Measurements from ENCODE around the gene LRRC45.

The LRRC45 gene

GRCh38 chr17:81990836-81991683, 32.0 kb upstream of the LRRC45 start:
- no peaks in the 10 kb centered on the region for H4K20me1 ChIP-seq (ENCODE audit: low read depth, low read length)
- no peak overlapping the region for H3K27ac ChIP-seq (ENCODE audit: low read depth, low read length)
- H2AFZ ChIP-seq (ENCODE audit: low read depth, low read length, severe bottlenecking) = no peak overlapping the region
- no peak overlapping the region for H3K9ac ChIP-seq (ENCODE audit: low read length)
- no peaks in the 10 kb centered on the region for H3K36me3 ChIP-seq (ENCODE audit: low read length)
- H3K9me3 ChIP-seq (ENCODE audit: insufficient read depth, low read length) = no peaks in the 10 kb centered on the region
- H3K4me2 ChIP-seq (ENCODE audit: low read depth, low read length, poor library complexity, severe bottlenecking) = no peak overlapping the region
- H3F3A ChIP-seq (ENCODE audit: insufficient read depth) = no peaks in the 10 kb centered on the region
- no peaks in the 10 kb centered on the region for H3K9me2 ChIP-seq (replicated peaks; ENCODE audit: insufficient read depth, low read length)
- no peak overlapping the region for H3K4me3 ChIP-seq (ENCODE audit: insufficient read depth, low read length, poor library complexity, severe bottlenecking)
- TF ChIP-seq EZH2phosphoT487 (conservative IDR thresholded peaks at IDR 0.05; ENCODE audit: low read length) (no peak), CTCF (IDR thresholded peaks at IDR 0.05; ENCODE audit: insufficient read depth, low read length, poor library complexity, severe bottlenecking) (no peak)
- H3K79me2 ChIP-seq (ENCODE audit: insufficient read depth, low read length) = peaks cover 6% of the 10 kb centered on the region; the same call in 1 of the 2 replicates
- H3K27me3 ChIP-seq (ENCODE audit: low read length) = no peaks in the 10 kb centered on the region

GRCh38 chr17:81991684-81992305, 31.3 kb upstream of the LRRC45 start:
- H3K9ac ChIP-seq (ENCODE audit: low read length) = no peak overlapping the region
- no peak overlapping the region for H3K27ac ChIP-seq (ENCODE audit: low read depth, low read length)
- H3K4me2 ChIP-seq (ENCODE audit: low read depth, low read length, poor library complexity, severe bottlenecking) = no peak overlapping the region
- H4K20me1 ChIP-seq (ENCODE audit: low read depth, low read length) = no peaks in the 10 kb centered on the region
- H3K36me3 ChIP-seq (ENCODE audit: low read length) = no peaks in the 10 kb centered on the region
- H3K27me3 ChIP-seq (ENCODE audit: low read length) = no peaks in the 10 kb centered on the region
- no peak overlapping the region for H2AFZ ChIP-seq (ENCODE audit: low read depth, low read length, severe bottlenecking)
- H3K4me3 ChIP-seq (ENCODE audit: insufficient read depth, low read length, poor library complexity, severe bottlenecking) = no peak overlapping the region
- TF ChIP-seq CTCF (IDR thresholded peaks at IDR 0.05; ENCODE audit: insufficient read depth, low read length, poor library complexity, severe bottlenecking) = no peak
- TF ChIP-seq EZH2phosphoT487 (conservative IDR thresholded peaks at IDR 0.05; ENCODE audit: low read length) = no peak
- H3F3A ChIP-seq (ENCODE audit: insufficient read depth) = no peaks in the 10 kb centered on the region
- H3K9me2 ChIP-seq (replicated peaks; ENCODE audit: insufficient read depth, low read length) = no peaks in the 10 kb centered on the region
- H3K79me2 ChIP-seq (ENCODE audit: insufficient read depth, low read length) = peaks cover 6% of the 10 kb centered on the region; the same call in 1 of the 2 replicates
- H3K9me3 ChIP-seq (ENCODE audit: insufficient read depth, low read length) = no peaks in the 10 kb centered on the region

GRCh38 chr17:81992306-81993102, 30.6 kb upstream of the LRRC45 start:
- no peak overlapping the region for H3K4me3 ChIP-seq (ENCODE audit: insufficient read depth, low read length, poor library complexity, severe bottlenecking)
- H3K9me3 ChIP-seq (ENCODE audit: insufficient read depth, low read length) = no peaks in the 10 kb centered on the region
- no peak overlapping the region for H3K27ac ChIP-seq (ENCODE audit: low read depth, low read length)
- TF ChIP-seq CTCF (IDR thresholded peaks at IDR 0.05; ENCODE audit: insufficient read depth, low read length, poor library complexity, severe bottlenecking) (no peak), EZH2phosphoT487 (conservative IDR thresholded peaks at IDR 0.05; ENCODE audit: low read length) (no peak)
- peaks cover 6% of the 10 kb centered on the region; the same call in 1 of the 2 replicates for H3K79me2 ChIP-seq (ENCODE audit: insufficient read depth, low read length)
- H3K9ac ChIP-seq (ENCODE audit: low read length) = no peak overlapping the region
- no peaks in the 10 kb centered on the region for H3K36me3 ChIP-seq (ENCODE audit: low read length)
- H3K4me2 ChIP-seq (ENCODE audit: low read depth, low read length, poor library complexity, severe bottlenecking) = no peak overlapping the region
- H3K9me2 ChIP-seq (replicated peaks; ENCODE audit: insufficient read depth, low read length) = no peaks in the 10 kb centered on the region
- H3F3A ChIP-seq (ENCODE audit: insufficient read depth) = no peaks in the 10 kb centered on the region
- H3K27me3 ChIP-seq (ENCODE audit: low read length) = no peaks in the 10 kb centered on the region
- no peaks in the 10 kb centered on the region for H4K20me1 ChIP-seq (ENCODE audit: low read depth, low read length)
- no peak overlapping the region for H2AFZ ChIP-seq (ENCODE audit: low read depth, low read length, severe bottlenecking)
